ENCODE data around the gene MFSD2A. TPM values are rescaled to one million over a fixed set of nuclear protein-coding genes. Genes with fewer than 3 reads are reported as not detected.
"Not testable (repeated sequence)": the region's sequence is repeated elsewhere in the genome, so short reads cannot be mapped to it uniquely, and the experiment has no call there.

Gene MFSD2A
- polyA plus RNA-seq, 6 donors from 2014 or later: 0.43 to 0.79 (median 0.65) TPM; not detected in 1

- not testable (repeated sequence) for DNase-seq; H3K27me3 Mint-ChIP-seq; H3K9me3 Mint-ChIP-seq; ATAC-seq (ENCODE audit: low read depth in 2 of 2); H3K36me3 Mint-ChIP-seq
- Mint-ChIP-seq H3K4me1 (peaks cover 26 to 46% (median 27%) of the 10 kb centered on the region in 3 donors), H3K27ac (peak overlapping the region in 1 of 6 donors; percentile 10), H3K4me3 (peak overlapping the region in 2 of 8 donors; percentile 29 to 63)
These were observed 52.6 kb downstream of the MFSD2A start for GRCh38 chr1:40007481-40008034.

DNA sequence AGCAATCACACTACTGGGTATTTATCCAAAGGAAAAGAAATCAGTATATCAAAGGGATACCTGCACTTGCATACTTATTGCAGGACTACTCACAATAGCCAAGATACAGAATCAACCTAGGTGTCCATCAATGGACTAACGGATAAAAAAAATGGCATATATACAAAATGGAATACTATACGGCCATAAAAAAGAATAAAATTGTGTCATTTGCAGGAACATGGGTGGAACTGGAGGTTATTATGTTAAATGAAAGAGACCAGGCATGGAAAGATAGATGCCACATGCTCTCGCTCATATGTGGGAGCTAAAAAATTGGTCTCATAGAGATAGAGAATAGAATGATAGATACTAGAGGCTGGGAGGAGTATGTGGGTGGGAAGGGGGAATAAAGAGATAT, 56.3 kb downstream of the MFSD2A start:
- Mint-ChIP-seq H3K4me1 (peaks cover 12 to 25% (median 21%) of the 10 kb centered on the region in 3 donors), H3K27ac (peak overlapping the region in 2 of 6 donors; percentile 6 to 27), H3K4me3 (no peak overlapping the region), H3K27me3 (no peaks in the 10 kb centered on the region), H3K9me3 (peaks cover 0 to 3% (median 0%) of the 10 kb centered on the region in 7 donors), H3K36me3 (no peaks in the 10 kb centered on the region)
- ATAC-seq (ENCODE audit: low read depth in 2 of 2) (no peak), DNase-seq (no peak)

DNA sequence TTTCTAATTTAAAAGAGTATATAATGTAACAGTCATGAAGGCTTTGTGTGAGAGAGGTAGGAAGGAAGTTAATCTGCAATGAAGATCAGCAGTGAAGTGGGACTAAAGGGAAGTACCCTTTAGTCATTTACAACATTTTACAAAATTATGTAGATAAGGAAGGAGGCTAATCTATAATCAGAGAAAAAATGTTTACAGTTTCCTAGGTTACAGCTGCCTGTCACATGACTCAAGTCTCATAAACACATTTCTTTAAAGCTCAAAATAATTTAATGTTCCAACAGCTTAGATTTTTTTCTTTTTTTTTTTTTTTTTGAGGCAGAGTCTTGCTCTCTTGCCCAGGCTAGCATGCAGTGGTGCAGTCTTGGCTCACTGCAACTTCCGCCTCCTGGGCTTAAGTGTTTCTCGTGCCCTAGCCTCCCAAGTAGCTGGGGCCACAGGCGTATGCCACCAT, 59.3 kb downstream of the MFSD2A start:
- peaks cover 9 to 21% (median 17%) of the 10 kb centered on the region in 3 donors for H3K4me1 Mint-ChIP-seq
- DNase-seq: peak; percentile 42
- ATAC-seq (ENCODE audit: low read depth in 2 of 2): peak; percentile 95 to 96
- H3K36me3 Mint-ChIP-seq: no peaks in the 10 kb centered on the region
- H3K9me3 Mint-ChIP-seq: peaks cover 0 to 3% (median 0%) of the 10 kb centered on the region in 7 donors
- peak overlapping the region in 2 of 8 donors; percentile 15 to 49 for H3K4me3 Mint-ChIP-seq
- no peaks in the 10 kb centered on the region for H3K27me3 Mint-ChIP-seq
- peak overlapping the region in 5 of 6 donors; percentile 10 to 83 (median 31) for H3K27ac Mint-ChIP-seq

- no peak for ATAC-seq (ENCODE audit: low read depth in 2 of 2)
- peak overlapping the region in 5 of 6 donors; percentile 7 to 83 (median 52) for H3K27ac Mint-ChIP-seq
- no peaks in the 10 kb centered on the region for H3K27me3 Mint-ChIP-seq
- H3K9me3 Mint-ChIP-seq: peaks cover 0 to 3% (median 0%) of the 10 kb centered on the region in 7 donors
- peaks cover 5 to 21% (median 14%) of the 10 kb centered on the region in 3 donors for H3K4me1 Mint-ChIP-seq
- no peaks in the 10 kb centered on the region for H3K36me3 Mint-ChIP-seq
- DNase-seq: no peak
- H3K4me3 Mint-ChIP-seq: no peak overlapping the region
These were observed 60.1 kb downstream of the MFSD2A start for GRCh38 chr1:40014812-40015594.

GRCh38 chr1:40017951-40018575, 63.1 kb downstream of the MFSD2A start:
- Mint-ChIP-seq H3K27ac (no peak overlapping the region), H3K4me3 (no peak overlapping the region), H3K4me1 (peaks cover 9 to 23% (median 20%) of the 10 kb centered on the region in 3 donors), H3K36me3 (no peaks in the 10 kb centered on the region), H3K27me3 (no peaks in the 10 kb centered on the region), H3K9me3 (peaks cover 0 to 3% (median 0%) of the 10 kb centered on the region in 7 donors)
- no peak for ATAC-seq (ENCODE audit: low read depth in 2 of 2)
- DNase-seq: no peak

Other genes starting within 250 kb of the MFSD2A start
- gene PPIE, start 216.3 kb upstream of the MFSD2A start, polyA plus RNA-seq (ENCODE audit: low read depth in 6 of 6): 100 to 1,000 TPM in 2 of 6 donors, 10 to 100 TPM in 4; 52.8 to 118 (median 82.0) TPM
- gene OXCT2, start 183.8 kb upstream of the MFSD2A start, polyA plus RNA-seq (ENCODE audit: low read depth in 6 of 6): 1 to 10 TPM in 1 of 6 donors, under 1 TPM in 2, not detected in 3; 0.47 to 2.3 (median 0.92) TPM
- gene BMP8B, start 166.3 kb upstream of the MFSD2A start, polyA plus RNA-seq (ENCODE audit: low read depth in 6 of 6): under 1 TPM in 4 of 6 donors, not detected in 2; 0.09 to 0.84 (median 0.31) TPM
- gene TRIT1, start 71.6 kb upstream of the MFSD2A start, polyA plus RNA-seq (ENCODE audit: low read depth in 6 of 6): 10 to 100 TPM in 1 of 6 donors, 1 to 10 TPM in 5; 4.4 to 10.2 (median 6.9) TPM
- gene MYCL, start 53.2 kb upstream of the MFSD2A start, polyA plus RNA-seq (ENCODE audit: low read depth in 6 of 6): under 1 TPM in 2 of 6 donors, not detected in 4; 0.12 to 0.36 TPM
- 100 to 1,000 TPM; 550 to 750 (median 592) TPM for gene CAP1, start 85.6 kb downstream of the MFSD2A start, polyA plus RNA-seq (ENCODE audit: low read depth in 6 of 6)
- gene PPT1, start 142.1 kb downstream of the MFSD2A start, polyA plus RNA-seq (ENCODE audit: low read depth in 6 of 6): 100 to 1,000 TPM; 110 to 213 (median 133) TPM
- gene RLF, start 206.2 kb downstream of the MFSD2A start, polyA plus RNA-seq (ENCODE audit: low read depth in 6 of 6): 10 to 100 TPM; 10.2 to 14.8 (median 12.4) TPM